HAP-1 (cell line): ENCODE data around the gene PRDM16.
A peak's percentile ranks its signal among the peaks of the same experiment; 100 is the strongest.

Source experiments
- DNase-seq, 2 experiments: peaks; one replicate each; pipeline ENCODE4 v3.0.0-alpha.2; 2016 to 2020; ENCODE audit warnings: low spot score in 2 of 2
- H3K27me3 ChIP-seq: fragments of 250-450 bp; sonication (Bioruptor Pico); 2 replicates; pipeline ENCODE4 v1.5.1; 2020; ENCODE audit warnings: low read depth, mild to moderate bottlenecking, moderate library complexity
- H3K36me3 ChIP-seq: fragments of 250-450 bp; sonication (Bioruptor Pico); replicated peaks from 2 replicates; pipeline ENCODE4 v1.5.1; 2020; ENCODE audit warnings: mild to moderate bottlenecking
- H3K4me1 ChIP-seq: fragments of 250-450 bp; sonication (Bioruptor Pico); 2 replicates; pipeline ENCODE4 v1.5.1; 2020; ENCODE audit warnings: mild to moderate bottlenecking
- H3K4me3 ChIP-seq: fragments of 250-450 bp; sonication (Bioruptor Pico); 2 replicates; pipeline ENCODE4 v1.5.1; 2020; ENCODE audit warnings: mild to moderate bottlenecking, moderate library complexity
- H3K9me3 ChIP-seq: fragments of 250-450 bp; sonication (Bioruptor Pico); 2 replicates; pipeline ENCODE4 v1.5.1; 2020; ENCODE audit warnings: mild to moderate bottlenecking, moderate library complexity
- in situ Hi-C: fragments of 300-500 bp; cut with MboI; formaldehyde crosslinking; loops from 3 replicates; pipeline ENCODE4 v1.14.3; 2020; ENCODE audit warnings: low sequenced_read_pairs, inconsistent platforms, mixed read lengths

PRDM16 gene

GRCh38 chr1:3364551-3364950 is 295.5 kb downstream of the PRDM16 start:
- Histone ChIP-seq H3K27me3 (peaks cover 20% of the 10 kb centered on the region), H3K4me3 (no peak overlapping the region), H3K4me1 (no peaks in the 10 kb centered on the region), H3K36me3 (no peaks in the 10 kb centered on the region), H3K9me3 (no peaks in the 10 kb centered on the region)
- in situ Hi-C loops, result no loop called here
- no peak for DNase-seq

GRCh38 chr1:3364983-3365382 is 296.0 kb downstream of the PRDM16 start:
- H3K27me3 ChIP-seq, result peaks cover 17% of the 10 kb centered on the region
- in situ Hi-C loops, result no loop called here
- no peak for DNase-seq
- H3K36me3 ChIP-seq, result no peaks in the 10 kb centered on the region
- H3K9me3 ChIP-seq, result no peaks in the 10 kb centered on the region
- H3K4me3 ChIP-seq, result no peak overlapping the region
- no peaks in the 10 kb centered on the region for H3K4me1 ChIP-seq

- peaks cover 17% of the 10 kb centered on the region for H3K27me3 ChIP-seq
- H3K36me3 ChIP-seq, result no peaks in the 10 kb centered on the region
- H3K4me1 ChIP-seq, result no peaks in the 10 kb centered on the region
- in situ Hi-C loops, result no loop called here
- peak in 1 of 2 experiments; percentile 25 for DNase-seq
- H3K4me3 ChIP-seq, result no peak overlapping the region
- no peaks in the 10 kb centered on the region for H3K9me3 ChIP-seq
These were observed 296.6 kb downstream of the PRDM16 start for GRCh38 chr1:3365523-3366125.

- no peaks in the 10 kb centered on the region for H3K36me3 ChIP-seq
- in situ Hi-C loops, result no loop called here
- no peaks in the 10 kb centered on the region for H3K4me1 ChIP-seq
- peaks cover 17% of the 10 kb centered on the region for H3K27me3 ChIP-seq
- DNase-seq, result peak in 1 of 2 experiments; percentile 7
- no peak overlapping the region for H3K4me3 ChIP-seq
- no peaks in the 10 kb centered on the region for H3K9me3 ChIP-seq
These were observed 297.4 kb downstream of the PRDM16 start for GRCh38 chr1:3366126-3367051.

- H3K9me3 ChIP-seq, result no peaks in the 10 kb centered on the region
- no peak overlapping the region for H3K4me3 ChIP-seq
- no peaks in the 10 kb centered on the region for H3K4me1 ChIP-seq
- in situ Hi-C loops, result no loop called here
- DNase-seq, result no peak
- peaks cover 17% of the 10 kb centered on the region for H3K27me3 ChIP-seq
- no peaks in the 10 kb centered on the region for H3K36me3 ChIP-seq
These were observed 298.4 kb downstream of the PRDM16 start for GRCh38 chr1:3367376-3367775.

- in situ Hi-C loops, result no loop called here
- Histone ChIP-seq H3K27me3 (peaks cover 17% of the 10 kb centered on the region), H3K4me3 (no peak overlapping the region), H3K9me3 (no peaks in the 10 kb centered on the region), H3K36me3 (no peaks in the 10 kb centered on the region), H3K4me1 (no peaks in the 10 kb centered on the region)
- DNase-seq, result no peak
These were observed 299.1 kb downstream of the PRDM16 start for GRCh38 chr1:3368059-3368458.

- H3K36me3 ChIP-seq, result no peaks in the 10 kb centered on the region
- H3K4me3 ChIP-seq, result no peak overlapping the region
- H3K27me3 ChIP-seq, result peaks cover 23% of the 10 kb centered on the region
- no peak for DNase-seq
- no peaks in the 10 kb centered on the region for H3K4me1 ChIP-seq
- in situ Hi-C loops, result no loop called here
- no peaks in the 10 kb centered on the region for H3K9me3 ChIP-seq
These were observed 299.9 kb downstream of the PRDM16 start for GRCh38 chr1:3368711-3369445.

GRCh38 chr1:3369446-3370076 is 300.6 kb downstream of the PRDM16 start:
- DNase-seq, result no peak
- in situ Hi-C loops, result no loop called here

GRCh38 chr1:3370856-3371703 is 302.1 kb downstream of the PRDM16 start:
- DNase-seq, result no peak
- in situ Hi-C loops, result no loop called here
- Histone ChIP-seq H3K9me3 (no peaks in the 10 kb centered on the region), H3K4me3 (no peak overlapping the region), H3K4me1 (no peaks in the 10 kb centered on the region), H3K27me3 (peaks cover 45% of the 10 kb centered on the region), H3K36me3 (no peaks in the 10 kb centered on the region)

More at GRCh38 chr1:3369446-3370076, 300.6 kb downstream of the PRDM16 start:
- no peaks in the 10 kb centered on the region for H3K9me3 ChIP-seq
- H3K4me3 ChIP-seq, result no peak overlapping the region
- no peaks in the 10 kb centered on the region for H3K36me3 ChIP-seq
- peaks cover 30% of the 10 kb centered on the region for H3K27me3 ChIP-seq
- H3K4me1 ChIP-seq, result no peaks in the 10 kb centered on the region

- no peaks in the 10 kb centered on the region for H3K36me3 ChIP-seq
- in situ Hi-C loops, result no loop called here
- no peak for DNase-seq
- peaks cover 53% of the 10 kb centered on the region for H3K27me3 ChIP-seq
- no peaks in the 10 kb centered on the region for H3K4me1 ChIP-seq
- no peaks in the 10 kb centered on the region for H3K9me3 ChIP-seq
- no peak overlapping the region for H3K4me3 ChIP-seq
These were observed 303.3 kb downstream of the PRDM16 start for GRCh38 chr1:3372317-3372716.

- Histone ChIP-seq H3K4me3 (no peak overlapping the region), H3K4me1 (no peaks in the 10 kb centered on the region), H3K36me3 (no peaks in the 10 kb centered on the region), H3K9me3 (no peaks in the 10 kb centered on the region), H3K27me3 (peaks cover 44% of the 10 kb centered on the region)
- DNase-seq, result no peak
- in situ Hi-C loops, result no loop called here
These were observed 304.2 kb downstream of the PRDM16 start for GRCh38 chr1:3373175-3373574.

- H3K4me1 ChIP-seq, result no peaks in the 10 kb centered on the region
These were observed 304.9 kb downstream of the PRDM16 start for GRCh38 chr1:3373700-3374405.

More at GRCh38 chr1:3373700-3374405, 304.9 kb downstream of the PRDM16 start:
- H3K27me3 ChIP-seq, result peaks cover 42% of the 10 kb centered on the region
- in situ Hi-C loops, result no loop called here
- H3K4me3 ChIP-seq, result no peak overlapping the region
- no peaks in the 10 kb centered on the region for H3K36me3 ChIP-seq
- H3K9me3 ChIP-seq, result no peaks in the 10 kb centered on the region
- DNase-seq, result no peak
